Measurements from ENCODE around the gene CKLF. TPM values are rescaled to one million over a fixed set of nuclear protein-coding genes. Genes with fewer than 3 reads are reported as not detected.
A peak's percentile ranks its signal among the peaks of the same experiment; 100 is the strongest.

The CKLF gene
- total RNA-seq, 2 experiments from 2014 or later: 114 to 126 TPM

DNA sequence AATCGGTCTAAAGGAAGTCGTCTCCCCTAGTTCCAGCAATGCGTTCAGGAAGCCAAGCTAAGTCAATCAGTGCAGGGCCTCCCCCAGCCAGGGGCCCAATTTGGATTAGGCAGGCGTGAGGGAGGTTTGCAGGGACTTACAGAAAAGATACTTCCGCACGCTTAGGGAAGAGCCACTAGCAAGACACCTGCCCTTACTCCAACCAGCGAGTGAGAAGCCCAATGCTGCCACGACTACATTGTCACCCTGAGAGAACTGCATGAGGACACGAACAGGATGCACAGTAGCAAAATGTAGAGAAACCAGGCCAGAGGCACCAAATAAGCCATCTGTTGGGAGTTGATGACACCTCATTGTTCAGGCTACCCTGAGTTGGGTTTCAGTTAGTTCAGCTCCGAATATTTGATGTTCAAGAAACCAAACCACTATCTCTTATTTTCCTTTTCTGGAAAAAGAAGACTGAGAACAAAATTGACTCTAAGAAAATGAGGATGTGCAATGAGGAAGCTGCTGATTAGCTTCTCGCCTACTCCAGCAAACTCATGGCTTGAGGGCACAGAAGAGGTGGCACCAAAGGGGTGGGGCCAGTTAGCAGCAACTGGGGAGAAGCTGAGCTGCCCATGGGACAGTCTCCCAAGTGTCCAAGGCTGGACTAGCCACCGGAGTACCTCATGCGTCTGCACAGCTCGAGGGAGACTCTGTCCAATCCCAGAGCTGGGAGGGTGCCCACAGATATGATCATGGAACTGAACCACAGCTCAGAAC lies 31.8 kb upstream of the CKLF start:
- Mint-ChIP-seq H3K27me3 (ENCODE audit: low read depth) (no peaks in the 10 kb centered on the region), H3K27ac (peak overlapping the region; percentile 73), H3K4me3 (no peak overlapping the region), H3K36me3 (ENCODE audit: low read depth) (no peaks in the 10 kb centered on the region), H3K4me1 (ENCODE audit: low read depth) (peaks cover 88% of the 10 kb centered on the region), H3K9me3 (no peaks in the 10 kb centered on the region)
- CTCF ChIA-PET: interaction anchor here (1.2 to 4.4 kb wide), 5 partner anchors 31 to 163 kb away, joined by 3 to 23 read pairs (median 4); partner anchors contain the start of gene CKLF
- DNase-seq: peak; percentile 46
- intact Hi-C loops (cut with micrococcal nuclease): no loop called here

DNA sequence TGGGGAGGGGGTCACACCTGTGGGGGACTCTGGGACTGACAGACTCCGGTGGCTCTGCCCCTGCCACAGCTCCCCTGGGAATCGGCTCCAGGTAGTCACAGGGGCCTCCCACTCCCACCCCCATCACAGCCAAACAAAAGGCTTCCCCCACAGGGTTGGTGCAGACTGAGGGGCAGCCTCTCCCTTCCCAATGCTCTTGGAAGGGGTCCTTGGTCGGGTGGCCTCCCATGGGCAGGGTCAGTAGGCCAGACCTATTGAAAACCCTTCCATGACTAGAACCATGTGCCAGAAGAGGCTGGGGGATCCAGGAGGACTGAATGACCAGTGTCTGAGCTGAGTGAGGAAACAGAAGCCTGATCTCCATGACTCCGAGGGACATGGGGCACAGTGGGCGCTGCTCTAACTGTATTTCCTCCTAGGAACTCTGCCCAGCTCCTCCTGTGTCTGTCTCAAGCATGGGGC lies 31.1 kb upstream of the CKLF start:
- intact Hi-C loops (cut with micrococcal nuclease): no loop called here
- peak overlapping the region; percentile 89 for H3K27ac Mint-ChIP-seq
- no peaks in the 10 kb centered on the region for H3K36me3 Mint-ChIP-seq (ENCODE audit: low read depth)
- H3K9me3 Mint-ChIP-seq: no peaks in the 10 kb centered on the region
- H3K4me1 Mint-ChIP-seq (ENCODE audit: low read depth): peaks cover 81% of the 10 kb centered on the region
- CTCF ChIA-PET: interaction anchor here (0.6 to 4.4 kb wide), 13 partner anchors 15 to 164 kb away, joined by 3 to 23 read pairs (median 4); partner anchors contain the start of gene CKLF
- peak overlapping the region; percentile 50 for H3K4me3 Mint-ChIP-seq
- DNase-seq: no peak
- no peaks in the 10 kb centered on the region for H3K27me3 Mint-ChIP-seq (ENCODE audit: low read depth)

DNA sequence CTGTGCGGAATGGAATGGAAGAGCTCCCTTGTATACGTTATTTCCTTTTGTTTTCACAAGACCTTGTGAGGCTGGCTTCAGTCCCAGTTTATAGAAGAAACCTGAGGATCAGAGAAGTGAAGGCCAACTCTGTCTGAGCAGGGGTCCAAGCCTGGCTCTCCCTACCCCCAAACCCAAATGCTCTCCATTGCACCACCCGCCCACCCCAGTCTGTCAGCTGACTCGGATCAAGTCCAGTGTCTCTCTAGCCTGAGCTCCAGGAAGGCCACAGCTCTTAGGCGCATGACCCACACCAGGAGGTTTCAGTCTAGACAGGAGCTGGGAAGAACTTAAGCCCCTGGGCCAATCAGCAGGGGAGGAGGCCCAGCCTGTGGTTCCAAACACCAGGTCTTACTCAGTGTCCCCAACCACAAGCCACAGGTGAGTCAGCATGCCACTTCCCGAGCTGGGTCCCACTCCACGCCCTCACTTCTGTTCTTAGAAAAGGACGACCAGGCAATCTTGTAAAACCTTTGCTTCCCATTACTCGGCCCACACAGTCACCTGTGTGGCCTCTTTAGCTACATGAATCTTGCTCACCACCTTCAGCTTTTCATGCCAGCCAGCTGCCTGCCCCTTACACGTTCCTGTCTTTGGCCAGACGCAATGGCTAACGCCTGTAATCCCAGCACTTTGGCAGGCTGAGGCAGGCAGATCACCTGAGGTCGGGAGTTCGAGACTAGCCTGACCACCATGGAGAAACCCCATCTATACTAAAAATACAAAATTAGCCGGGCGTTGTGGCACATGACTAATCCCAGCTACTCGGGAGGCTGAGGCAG lies 30.2 kb upstream of the CKLF start:
- H3K27ac Mint-ChIP-seq: peak overlapping the region; percentile 89
- H3K4me1 Mint-ChIP-seq (ENCODE audit: low read depth): peaks cover 72% of the 10 kb centered on the region
- CTCF ChIA-PET: interaction anchor here (0.6 to 4.4 kb wide), 17 partner anchors 9 to 114 kb away, joined by 3 to 23 read pairs (median 4); partner anchors contain the start of gene CKLF
- no peaks in the 10 kb centered on the region for H3K9me3 Mint-ChIP-seq
- no peaks in the 10 kb centered on the region for H3K27me3 Mint-ChIP-seq (ENCODE audit: low read depth)
- intact Hi-C loops (cut with micrococcal nuclease): loop anchor here (1.0 kb wide), 4 partner anchors 30 to 351 kb away; partner anchors contain the start of genes CKLF and CMTM3
- H3K36me3 Mint-ChIP-seq (ENCODE audit: low read depth): no peaks in the 10 kb centered on the region
- H3K4me3 Mint-ChIP-seq: peak overlapping the region; percentile 50
- DNase-seq: peak; percentile 98

DNA sequence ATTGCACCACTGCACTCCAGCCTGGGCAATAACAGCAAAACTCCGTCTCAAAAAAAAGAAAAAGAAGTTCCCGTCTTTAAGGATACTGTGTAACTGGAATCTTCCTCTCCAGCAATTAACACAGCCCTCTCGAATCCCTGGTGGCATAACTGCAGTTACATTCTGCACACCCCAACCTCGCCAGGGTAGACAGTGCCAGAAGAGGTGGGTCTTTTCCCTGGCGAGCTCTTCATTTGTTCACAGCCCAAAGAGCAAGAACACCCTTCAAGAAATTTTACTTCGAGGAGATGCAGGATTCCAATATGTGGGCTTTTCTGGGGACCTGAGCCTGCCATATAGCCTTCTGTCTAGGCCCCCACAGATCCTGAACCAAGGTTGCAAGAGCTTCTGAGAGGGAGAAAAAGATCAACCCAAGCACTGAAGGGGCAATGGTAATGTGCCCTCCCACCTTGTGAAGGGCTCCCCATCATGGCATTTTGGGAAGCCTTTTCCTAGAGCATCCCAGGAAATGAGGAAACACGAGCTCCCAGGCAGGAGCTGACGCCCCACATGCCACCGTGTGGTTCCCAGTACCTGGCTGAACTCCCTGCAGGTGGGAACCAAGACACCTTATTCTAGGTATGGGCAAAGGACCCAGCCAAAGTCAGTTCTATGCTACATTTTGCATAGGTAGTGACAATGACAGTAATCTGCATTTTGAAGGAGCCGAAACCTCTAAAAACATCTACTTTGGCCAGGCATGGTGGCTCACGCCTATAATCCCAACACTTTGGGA lies 29.4 kb upstream of the CKLF start:
- no peaks in the 10 kb centered on the region for H3K36me3 Mint-ChIP-seq (ENCODE audit: low read depth)
- no peaks in the 10 kb centered on the region for H3K9me3 Mint-ChIP-seq
- H3K27me3 Mint-ChIP-seq (ENCODE audit: low read depth): no peaks in the 10 kb centered on the region
- intact Hi-C loops (cut with micrococcal nuclease): loop anchor here (1.0 kb wide), 4 partner anchors 29 to 350 kb away; partner anchors contain the start of genes CKLF and CMTM3
- CTCF ChIA-PET: interaction anchor here (0.5 to 4.4 kb wide), 9 partner anchors 20 to 437 kb away, joined by 3 to 23 read pairs (median 5); partner anchors contain the start of genes CKLF and NAE1
- H3K4me1 Mint-ChIP-seq (ENCODE audit: low read depth): peaks cover 69% of the 10 kb centered on the region
- peak overlapping the region; percentile 85 for H3K27ac Mint-ChIP-seq
- no peak for DNase-seq
- H3K4me3 Mint-ChIP-seq: peak overlapping the region; percentile 6

DNA sequence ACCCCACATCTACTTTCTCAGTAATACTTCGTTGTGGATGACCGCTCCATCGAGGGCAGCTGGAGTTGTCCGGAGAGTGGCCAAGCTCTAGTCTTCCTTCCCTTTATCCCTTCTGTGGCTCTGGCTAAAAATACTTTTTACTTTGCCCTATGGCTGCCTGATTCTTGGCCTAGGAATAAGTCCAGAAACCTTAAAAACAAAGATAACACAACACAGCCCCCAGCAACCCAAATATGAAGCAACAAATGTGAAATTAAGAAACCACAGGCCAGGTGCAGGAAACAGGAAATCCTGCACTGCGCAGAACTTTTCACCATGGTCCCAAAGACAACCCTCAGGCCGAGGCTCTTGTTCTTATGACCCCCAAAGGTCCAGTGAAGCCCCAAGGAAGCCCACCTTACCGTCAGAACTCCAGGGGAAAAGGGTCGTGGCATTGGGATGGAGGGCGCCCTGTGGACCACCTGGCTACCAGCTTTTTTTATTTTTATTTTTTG lies 28.5 kb upstream of the CKLF start:
- intact Hi-C loops (cut with micrococcal nuclease): loop anchor here (1.0 kb wide), 1 partner anchor 8 kb away; no protein-coding TSS in a partner anchor
- Mint-ChIP-seq H3K9me3 (no peaks in the 10 kb centered on the region), H3K27me3 (ENCODE audit: low read depth) (no peaks in the 10 kb centered on the region), H3K36me3 (ENCODE audit: low read depth) (no peaks in the 10 kb centered on the region), H3K4me3 (peak overlapping the region; percentile 44), H3K27ac (peak overlapping the region; percentile 85), H3K4me1 (ENCODE audit: low read depth) (peaks cover 66% of the 10 kb centered on the region)
- CTCF ChIA-PET: interaction anchor here (1.2 to 4.2 kb wide), 2 partner anchors 48 to 307 kb away, joined by 3 to 17 read pairs; partner anchors contain the start of gene NAE1
- peak; percentile 67 for DNase-seq

DNA sequence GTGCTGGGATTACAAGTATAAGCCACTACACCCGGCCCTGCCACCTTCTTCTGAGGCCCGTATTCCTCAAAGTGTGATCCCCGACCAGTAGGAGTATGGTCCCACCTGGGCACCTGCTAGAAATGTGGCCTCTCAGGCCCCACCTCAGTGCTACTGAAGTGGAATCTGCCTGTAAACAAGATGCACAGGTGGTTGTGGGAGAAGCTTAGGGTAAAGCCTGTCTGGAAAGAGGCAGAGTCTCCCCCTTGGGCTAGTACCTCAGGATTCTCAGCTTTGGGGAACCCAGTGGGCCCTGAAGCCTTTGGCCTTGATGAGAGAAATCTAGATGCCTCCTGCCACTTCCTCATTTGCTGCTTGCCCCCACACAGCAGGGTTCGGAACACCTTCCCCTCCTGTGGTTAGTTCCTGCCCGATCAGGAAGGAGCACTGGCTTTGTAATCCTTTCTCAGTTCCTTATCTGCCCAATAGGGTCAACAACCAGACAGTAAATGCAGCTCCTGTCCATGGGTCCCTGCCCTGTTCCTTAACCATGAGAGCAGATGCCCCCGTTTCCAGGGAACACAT lies 27.7 kb upstream of the CKLF start:
- H3K4me3 Mint-ChIP-seq: no peak overlapping the region
- no peaks in the 10 kb centered on the region for H3K9me3 Mint-ChIP-seq
- intact Hi-C loops (cut with micrococcal nuclease): loop anchor here (1.0 kb wide), 1 partner anchor 8 kb away; no protein-coding TSS in a partner anchor
- no peaks in the 10 kb centered on the region for H3K36me3 Mint-ChIP-seq (ENCODE audit: low read depth)
- H3K4me1 Mint-ChIP-seq (ENCODE audit: low read depth): peaks cover 63% of the 10 kb centered on the region
- CTCF ChIA-PET: interaction anchor here (0.6 to 4.2 kb wide), 2 partner anchors 49 to 345 kb away, joined by 4 to 17 read pairs; no protein-coding TSS in a partner anchor
- no peaks in the 10 kb centered on the region for H3K27me3 Mint-ChIP-seq (ENCODE audit: low read depth)
- peak overlapping the region; percentile 54 for H3K27ac Mint-ChIP-seq
- DNase-seq: no peak

DNA sequence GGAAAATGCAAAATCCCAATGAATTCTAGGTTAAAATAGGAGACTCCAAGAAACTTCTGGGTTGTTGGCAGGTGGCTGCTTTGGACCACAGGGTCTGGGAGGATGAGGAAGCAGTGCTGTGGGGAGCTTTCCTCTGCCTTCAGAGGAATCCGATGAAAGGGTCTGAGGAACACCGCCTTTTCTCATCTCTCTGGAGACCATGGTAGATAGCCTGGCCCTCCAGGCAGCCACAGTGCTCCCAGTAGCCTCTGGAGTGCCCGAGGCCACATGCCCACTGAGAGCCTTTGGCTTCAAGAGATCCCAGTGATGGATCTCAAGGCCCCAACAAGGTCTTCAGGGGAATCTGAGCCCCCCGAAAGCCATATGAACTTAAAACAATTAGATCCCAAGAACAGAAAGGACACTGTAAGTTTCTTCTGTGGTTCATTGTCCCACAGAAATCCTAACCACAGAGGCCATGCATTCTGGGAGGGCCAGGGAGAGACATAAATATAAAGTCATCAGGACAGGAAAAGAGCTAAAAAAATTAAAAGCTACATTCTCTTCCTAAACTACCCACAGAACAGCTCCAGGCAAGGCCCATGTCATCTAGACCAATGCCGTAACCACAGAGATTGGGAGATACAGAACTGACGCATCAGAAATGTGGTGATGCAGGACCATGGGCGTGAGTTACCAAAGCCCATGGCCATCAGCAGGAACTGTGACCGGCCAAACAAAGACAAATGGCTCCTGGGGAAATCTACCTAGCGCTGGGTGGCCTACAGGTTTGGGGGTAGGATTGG lies 26.8 kb upstream of the CKLF start:
- Mint-ChIP-seq H3K27me3 (ENCODE audit: low read depth) (no peaks in the 10 kb centered on the region), H3K4me3 (no peak overlapping the region), H3K9me3 (no peaks in the 10 kb centered on the region), H3K4me1 (ENCODE audit: low read depth) (peaks cover 57% of the 10 kb centered on the region), H3K36me3 (ENCODE audit: low read depth) (no peaks in the 10 kb centered on the region), H3K27ac (no peak overlapping the region)
- CTCF ChIA-PET: interaction anchor here (1.2 kb wide), 1 partner anchor 31 kb away, joined by 3 read pairs; no protein-coding TSS in a partner anchor
- DNase-seq: no peak
- intact Hi-C loops (cut with micrococcal nuclease): no loop called here

DNA sequence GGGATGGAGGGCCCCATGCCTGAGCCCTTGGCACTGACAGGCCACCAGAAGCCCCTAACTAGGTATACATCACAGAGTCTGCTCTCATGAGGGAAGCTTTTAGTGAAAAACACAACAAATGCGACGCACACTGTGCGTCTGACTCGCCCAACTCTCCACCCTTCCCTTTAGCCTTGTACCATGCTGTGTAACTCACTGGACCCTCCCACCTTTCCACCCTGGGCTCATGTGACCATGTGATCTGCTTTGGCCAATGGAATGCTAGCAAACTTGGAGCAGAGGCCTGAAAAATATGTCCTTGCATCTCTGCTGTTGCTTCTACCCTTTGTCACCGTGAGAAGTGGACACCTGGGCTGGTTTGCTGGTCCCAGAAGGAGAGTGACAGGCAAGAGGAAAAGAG lies 24.1 kb upstream of the CKLF start:
- no peaks in the 10 kb centered on the region for H3K27me3 Mint-ChIP-seq (ENCODE audit: low read depth)
- H3K9me3 Mint-ChIP-seq: no peaks in the 10 kb centered on the region
- H3K27ac Mint-ChIP-seq: peak overlapping the region; percentile 51
- intact Hi-C loops (cut with micrococcal nuclease): no loop called here
- CTCF ChIA-PET: interaction anchor here (0.6 kb wide), 2 partner anchors 122 to 796 kb away, joined by 3 to 6 read pairs; no protein-coding TSS in a partner anchor
- H3K4me3 Mint-ChIP-seq: no peak overlapping the region
- no peak for DNase-seq
- H3K36me3 Mint-ChIP-seq (ENCODE audit: low read depth): no peaks in the 10 kb centered on the region
- peaks cover 30% of the 10 kb centered on the region for H3K4me1 Mint-ChIP-seq (ENCODE audit: low read depth)

DNA sequence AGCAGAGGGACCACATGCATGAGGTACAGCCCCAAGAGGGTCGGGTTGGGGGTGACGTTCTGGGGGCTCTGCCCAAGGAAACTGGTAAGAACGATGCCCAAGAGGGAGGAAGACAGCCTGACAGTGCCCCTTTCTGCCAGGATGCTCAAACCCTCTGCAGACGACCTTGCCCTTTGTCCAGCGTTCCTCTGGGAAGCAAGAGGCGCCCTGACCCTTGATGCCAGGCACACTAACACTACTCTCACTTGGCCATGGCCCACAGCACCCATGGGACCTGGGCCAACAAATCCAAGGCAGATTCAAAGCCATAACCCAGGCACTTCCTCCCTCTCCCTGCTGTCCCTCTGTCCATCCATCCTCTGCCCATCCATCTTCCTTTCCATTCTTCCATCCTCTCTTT lies 22.9 kb upstream of the CKLF start:
- intact Hi-C loops (cut with micrococcal nuclease): no loop called here
- H3K9me3 Mint-ChIP-seq: no peaks in the 10 kb centered on the region
- no peak for DNase-seq
- no peak overlapping the region for H3K27ac Mint-ChIP-seq
- peaks cover 18% of the 10 kb centered on the region for H3K4me1 Mint-ChIP-seq (ENCODE audit: low read depth)
- no peaks in the 10 kb centered on the region for H3K27me3 Mint-ChIP-seq (ENCODE audit: low read depth)
- no peaks in the 10 kb centered on the region for H3K36me3 Mint-ChIP-seq (ENCODE audit: low read depth)
- H3K4me3 Mint-ChIP-seq: no peak overlapping the region
- CTCF ChIA-PET: no interaction called here

DNA sequence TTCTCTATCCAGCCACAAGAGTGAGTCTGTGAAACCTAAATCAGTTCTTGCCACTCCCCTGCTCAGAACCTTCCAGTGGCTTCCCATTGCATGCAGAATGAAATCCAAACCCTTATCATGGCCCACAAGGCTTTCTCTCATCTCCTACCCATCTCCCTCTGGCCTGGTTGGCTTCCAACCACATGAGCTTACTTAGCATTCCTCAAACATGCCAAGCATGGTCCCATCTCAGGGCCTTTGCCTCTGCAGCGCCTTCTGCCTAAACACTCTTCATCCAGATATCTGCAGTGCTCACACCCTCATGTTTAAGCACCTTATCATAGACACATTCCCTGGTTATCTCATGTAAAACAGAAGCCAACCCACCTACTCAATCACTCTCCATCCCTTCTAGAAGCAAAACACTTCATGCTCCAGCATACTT lies 18.0 kb upstream of the CKLF start:
- CTCF ChIA-PET: no interaction called here
- intact Hi-C loops (cut with micrococcal nuclease): no loop called here
- Mint-ChIP-seq H3K27me3 (ENCODE audit: low read depth) (no peaks in the 10 kb centered on the region), H3K36me3 (ENCODE audit: low read depth) (no peaks in the 10 kb centered on the region), H3K9me3 (no peaks in the 10 kb centered on the region), H3K4me1 (ENCODE audit: low read depth) (peaks cover 8% of the 10 kb centered on the region), H3K4me3 (no peak overlapping the region), H3K27ac (no peak overlapping the region)
- no peak for DNase-seq
